Measurements from ENCODE around the gene CDK18.

CDK18 gene

GRCh38 chr1:205470131-205470530 lies 34.3 kb upstream of the CDK18 start:
- no peak for TF ChIP-seq TAF1 (IDR thresholded peaks at IDR 0.05; ENCODE audit: low read depth)
- no peak for TF ChIP-seq EP300 (IDR thresholded peaks at IDR 0.05; ENCODE audit: borderline replicate concordance)
- TF ChIP-seq RAD21 (IDR thresholded peaks at IDR 0.05; ENCODE audit: low read depth), result no peak
- TF ChIP-seq TCF12 (IDR thresholded peaks at IDR 0.05; ENCODE audit: low read depth), result no peak

GRCh38 chr1:205472737-205473441 lies 31.6 kb upstream of the CDK18 start:
- no peak for TF ChIP-seq ZBTB7A (IDR thresholded peaks at IDR 0.05; ENCODE audit: low read depth)
- no peak for TF ChIP-seq TEAD4 (IDR thresholded peaks at IDR 0.05)
- no peak for TF ChIP-seq RAD21 (IDR thresholded peaks at IDR 0.05; ENCODE audit: low read depth)
- no peak for TF ChIP-seq NFIC (IDR thresholded peaks at IDR 0.05)
- no peak for TF ChIP-seq EGR1 (IDR thresholded peaks at IDR 0.05)
- TF ChIP-seq TCF12 (IDR thresholded peaks at IDR 0.05; ENCODE audit: low read depth), result no peak
- no peak for TF ChIP-seq USF1 (IDR thresholded peaks at IDR 0.05)
- no peak for TF ChIP-seq YY1 (IDR thresholded peaks at IDR 0.05; ENCODE audit: low read depth)

- TF ChIP-seq CEBPB (IDR thresholded peaks at IDR 0.05), result no peak
- no peak for TF ChIP-seq REST (IDR thresholded peaks at IDR 0.05; ENCODE audit: low read depth)
- no peak for TF ChIP-seq MAX (IDR thresholded peaks at IDR 0.05)
- TF ChIP-seq RAD21 (IDR thresholded peaks at IDR 0.05; ENCODE audit: low read depth), result no peak
- TF ChIP-seq NFIC (IDR thresholded peaks at IDR 0.05), result no peak
- TF ChIP-seq TEAD4 (IDR thresholded peaks at IDR 0.05), result no peak
- no peak for TF ChIP-seq TCF12 (IDR thresholded peaks at IDR 0.05; ENCODE audit: low read depth)
- no peak for TF ChIP-seq TAF1 (IDR thresholded peaks at IDR 0.05; ENCODE audit: low read depth)
- TF ChIP-seq EGR1 (IDR thresholded peaks at IDR 0.05), result no peak
- TF ChIP-seq CREB1 (IDR thresholded peaks at IDR 0.05; ENCODE audit: low read depth), result no peak
- no peak for TF ChIP-seq FOXM1 (IDR thresholded peaks at IDR 0.05; ENCODE audit: borderline replicate concordance, low read depth)
- TF ChIP-seq ZBTB7A (IDR thresholded peaks at IDR 0.05; ENCODE audit: low read depth), result no peak
- TF ChIP-seq YY1 (IDR thresholded peaks at IDR 0.05; ENCODE audit: low read depth), result no peak
- no peak for TF ChIP-seq EP300 (IDR thresholded peaks at IDR 0.05; ENCODE audit: borderline replicate concordance)
Observed at GRCh38 chr1:205473475-205473874, 31.0 kb upstream of the CDK18 start.

GRCh38 chr1:205473966-205474365 lies 30.5 kb upstream of the CDK18 start:
- no peak for TF ChIP-seq NFIC (IDR thresholded peaks at IDR 0.05)
- TF ChIP-seq TCF12 (IDR thresholded peaks at IDR 0.05; ENCODE audit: low read depth), result no peak
- no peak for TF ChIP-seq YY1 (IDR thresholded peaks at IDR 0.05; ENCODE audit: low read depth)
- TF ChIP-seq USF1 (IDR thresholded peaks at IDR 0.05), result no peak
- no peak for TF ChIP-seq REST (IDR thresholded peaks at IDR 0.05; ENCODE audit: low read depth)

GRCh38 chr1:205474571-205474970 lies 29.9 kb upstream of the CDK18 start:
- TF ChIP-seq EGR1 (IDR thresholded peaks at IDR 0.05), result no peak
- TF ChIP-seq ZBTB7A (IDR thresholded peaks at IDR 0.05; ENCODE audit: low read depth), result no peak
- TF ChIP-seq USF1 (IDR thresholded peaks at IDR 0.05), result no peak
- no peak for TF ChIP-seq YY1 (IDR thresholded peaks at IDR 0.05; ENCODE audit: low read depth)
- no peak for TF ChIP-seq MAX (IDR thresholded peaks at IDR 0.05)
- no peak for TF ChIP-seq RAD21 (IDR thresholded peaks at IDR 0.05; ENCODE audit: low read depth)
- TF ChIP-seq CEBPB (IDR thresholded peaks at IDR 0.05), result no peak
- TF ChIP-seq EP300 (IDR thresholded peaks at IDR 0.05; ENCODE audit: borderline replicate concordance), result no peak
- TF ChIP-seq TEAD4 (IDR thresholded peaks at IDR 0.05), result no peak
- TF ChIP-seq TCF12 (IDR thresholded peaks at IDR 0.05; ENCODE audit: low read depth), result no peak
- no peak for TF ChIP-seq REST (IDR thresholded peaks at IDR 0.05; ENCODE audit: low read depth)
- TF ChIP-seq FOXM1 (IDR thresholded peaks at IDR 0.05; ENCODE audit: borderline replicate concordance, low read depth), result no peak
- TF ChIP-seq CREB1 (IDR thresholded peaks at IDR 0.05; ENCODE audit: low read depth), result no peak
- no peak for TF ChIP-seq NFIC (IDR thresholded peaks at IDR 0.05)
- TF ChIP-seq TAF1 (IDR thresholded peaks at IDR 0.05; ENCODE audit: low read depth), result no peak
